ENCODE results near the gene KIF11. TPM values are rescaled to one million over a fixed set of nuclear protein-coding genes. Genes with fewer than 3 reads are reported as not detected.

The KIF11 gene
- total and polyA plus RNA-seq, 9 of the 15 experiments (the other 6 are each of a cell fraction or from before 2014, with no cell fraction given) = 11.3 to 54.4 (median 29.2) TPM

GRCh38 chr10:92591550-92592022 is 1.3 kb upstream of the KIF11 start (continued):
- TF ChIP-seq CHD4 (IDR thresholded peaks at IDR 0.05; ENCODE audit: insufficient read depth, insufficient replicate concordance, low read depth, low read length, poor library complexity, severe bottlenecking) = no peak
- TF ChIP-seq MYC (IDR thresholded peaks at IDR 0.05; ENCODE audit: low read depth, low read length) = peak; percentile 69
- TF ChIP-seq MYC (CRISPR knock-in tag; IDR thresholded peaks at IDR 0.05; ENCODE audit: borderline replicate concordance, low read depth) = no peak
- no peak for TF ChIP-seq ERF (CRISPR knock-in tag; IDR thresholded peaks at IDR 0.05)
- TF ChIP-seq E2F6 (IDR thresholded peaks at IDR 0.05; ENCODE audit: borderline replicate concordance in 1 of 2, extremely low read depth in 1 of 2, insufficient read depth in 1 of 2, insufficient read length in 1 of 2, low read depth in 1 of 2, low read length in 1 of 2, poor library complexity in 1 of 2, severe bottlenecking in 1 of 2) = peak in 1 of 2 experiments; percentile 36
- TF ChIP-seq ETV5 (CRISPR knock-in tag; IDR thresholded peaks at IDR 0.05; ENCODE audit: low read depth) = peak; percentile 81
- no peak for TF ChIP-seq HDAC6 (IDR thresholded peaks at IDR 0.05; ENCODE audit: low read depth, low read length)
- TF ChIP-seq ZNF232 (CRISPR knock-in tag; IDR thresholded peaks at IDR 0.05) = no peak
- no peak for TF ChIP-seq ZNF408 (CRISPR knock-in tag; IDR thresholded peaks at IDR 0.05; ENCODE audit: low read depth)
- TF ChIP-seq SPI1 (IDR thresholded peaks at IDR 0.05; ENCODE audit: borderline replicate concordance, low read depth, low read length) = no peak
- no peak for TF ChIP-seq TCF15 (CRISPR knock-in tag; IDR thresholded peaks at IDR 0.05)
- TF ChIP-seq NR4A1 (CRISPR knock-in tag; IDR thresholded peaks at IDR 0.05) = no peak
- TF ChIP-seq NR4A1 (tag; IDR thresholded peaks at IDR 0.05) = no peak
- TF ChIP-seq CHD7 (IDR thresholded peaks at IDR 0.05; ENCODE audit: low read depth, low read length) = no peak
- TF ChIP-seq ESRRA (IDR thresholded peaks at IDR 0.05; ENCODE audit: borderline replicate concordance, low read depth) = peak; percentile 35; the same call in 1 of the 2 replicates
- TF ChIP-seq ZZZ3 (IDR thresholded peaks at IDR 0.05) = no peak

Data from K562 (cell line).